GM12878 (cell line): ENCODE results near the gene COL6A1.

Source experiments
- CEBPB ChIP-seq, 2 experiments: fragments of 150-350 bp in 1 of 2; IDR thresholded peaks; 2 replicates each; pipeline ENCODE4 v1.6.1; 2012 to 2014; ENCODE audit warnings: low read depth in 2 of 2, low read length in 2 of 2, borderline replicate concordance in 1 of 2, inconsistent platforms in 1 of 2
- MXI1 ChIP-seq: fragments of 150-350 bp; IDR thresholded peaks from 2 replicates; pipeline ENCODE4 v1.6.1; 2011; ENCODE audit warnings: low read depth, mild to moderate bottlenecking, inconsistent platforms, low read length, improper control_type of control experiment
- NFIC ChIP-seq: IDR thresholded peaks from 2 replicates; pipeline ENCODE4 v1.6.1; 2012; ENCODE audit warnings: low read depth, mild to moderate bottlenecking, inconsistent platforms, low read length, moderate library complexity
- POLR2A ChIP-seq: IDR thresholded peaks from 2 replicates; pipeline ENCODE4 v1.6.1; 2011; ENCODE audit warnings: low read depth, mild to moderate bottlenecking, low read length
- POLR2AphosphoS5 ChIP-seq: IDR thresholded peaks from 2 replicates; pipeline ENCODE4 v1.6.1; 2011; ENCODE audit warnings: mild to moderate bottlenecking, low read length, inconsistent platforms
- RELA ChIP-seq: fragments of 450-650 bp; IDR thresholded peaks from 2 replicates; pipeline ENCODE4 v1.8.0; 2014; ENCODE audit warnings: borderline replicate concordance; ENCODE audit not compliant: partially characterized antibody
- SP1 ChIP-seq: IDR thresholded peaks from one replicate; pipeline ENCODE4 v1.6.1; 2011; ENCODE audit warnings: low read depth, low read length
- TAF1 ChIP-seq: IDR thresholded peaks from 2 replicates; pipeline ENCODE4 v1.6.1; 2011; ENCODE audit warnings: mild to moderate bottlenecking, low read depth, low read length, borderline replicate concordance
- TBL1XR1 ChIP-seq: IDR thresholded peaks from 2 replicates; pipeline ENCODE4 v1.6.1; 2012; ENCODE audit warnings: low read depth, low read length, improper control_type of control experiment
- ZBED1 ChIP-seq: IDR thresholded peaks from 2 replicates; pipeline ENCODE4 v1.6.1; 2016; ENCODE audit warnings: borderline replicate concordance
- ZNF274 ChIP-seq: IDR thresholded peaks from one replicate; pipeline ENCODE4 v1.8.0; 2011; ENCODE audit not compliant: insufficient read length, insufficient read depth
- TF ChIP-seq, protein P1 (sequence below), 3 experiments: IDR thresholded peaks in 2 of 3; conservative IDR thresholded peaks in 1 of 3; 2 replicates each; pipeline ENCODE4 v1.5.1; 2011; ENCODE audit warnings: low read depth in 3 of 3, low read length in 3 of 3, mild to moderate bottlenecking in 3 of 3, control low read depth in 2 of 3, moderate library complexity in 2 of 3, inconsistent platforms in 1 of 3, mixed read lengths in 1 of 3; ENCODE audit not compliant: control insufficient read depth in 2 of 3, insufficient read depth in 1 of 3; ENCODE audit errors: extremely low read depth in 1 of 3
- TF ChIP-seq, protein P2 (sequence below): fragments of 450-650 bp; formaldehyde crosslinking; IDR thresholded peaks from 2 replicates; pipeline ENCODE4 v1.4.0; 2020; ENCODE audit warnings: mild to moderate bottlenecking, moderate library complexity
- TF ChIP-seq, protein P3 (sequence below): fragments of 450-650 bp; IDR thresholded peaks from 2 replicates; pipeline ENCODE4 v1.6.1; 2017; ENCODE audit warnings: borderline replicate concordance

DNA sequence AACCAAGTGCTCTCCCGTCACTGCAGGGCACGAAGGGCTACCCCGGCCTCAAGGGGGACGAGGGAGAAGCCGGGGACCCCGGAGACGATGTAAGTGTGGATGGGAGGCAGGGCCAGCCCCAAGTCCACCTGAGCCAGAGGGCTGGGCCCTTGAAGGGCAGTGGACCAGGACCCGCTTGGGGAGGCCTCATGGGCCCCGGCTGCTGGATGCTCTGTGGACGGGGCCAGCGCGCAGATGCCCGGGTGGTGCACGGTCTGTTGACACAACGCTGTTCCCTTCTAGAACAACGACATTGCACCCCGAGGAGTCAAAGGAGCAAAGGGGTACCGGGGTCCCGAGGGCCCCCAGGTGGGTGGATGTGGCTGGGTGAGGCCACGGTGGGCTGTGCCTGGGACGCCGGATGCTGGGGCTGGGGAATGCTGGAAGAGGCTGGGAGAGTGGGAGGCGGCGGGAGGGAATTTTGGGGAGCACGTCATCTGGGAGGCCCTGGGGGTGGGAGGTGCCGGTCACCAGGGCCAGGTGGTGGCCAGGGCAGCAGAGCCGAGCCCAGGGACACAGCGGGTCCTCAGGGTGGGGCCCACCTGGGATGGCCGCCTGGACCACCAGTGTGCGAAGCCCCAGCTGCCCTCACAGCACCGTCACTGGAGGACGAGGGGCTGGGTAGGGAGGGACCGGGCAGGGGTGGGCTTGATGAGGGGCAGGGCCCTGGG lies 17.5 kb downstream of the COL6A1 start:
- no peak for TF ChIP-seq NFIC
- no peak for TF ChIP-seq SP1
- no peak for TF ChIP-seq RELA
- TF ChIP-seq, protein P1, sequence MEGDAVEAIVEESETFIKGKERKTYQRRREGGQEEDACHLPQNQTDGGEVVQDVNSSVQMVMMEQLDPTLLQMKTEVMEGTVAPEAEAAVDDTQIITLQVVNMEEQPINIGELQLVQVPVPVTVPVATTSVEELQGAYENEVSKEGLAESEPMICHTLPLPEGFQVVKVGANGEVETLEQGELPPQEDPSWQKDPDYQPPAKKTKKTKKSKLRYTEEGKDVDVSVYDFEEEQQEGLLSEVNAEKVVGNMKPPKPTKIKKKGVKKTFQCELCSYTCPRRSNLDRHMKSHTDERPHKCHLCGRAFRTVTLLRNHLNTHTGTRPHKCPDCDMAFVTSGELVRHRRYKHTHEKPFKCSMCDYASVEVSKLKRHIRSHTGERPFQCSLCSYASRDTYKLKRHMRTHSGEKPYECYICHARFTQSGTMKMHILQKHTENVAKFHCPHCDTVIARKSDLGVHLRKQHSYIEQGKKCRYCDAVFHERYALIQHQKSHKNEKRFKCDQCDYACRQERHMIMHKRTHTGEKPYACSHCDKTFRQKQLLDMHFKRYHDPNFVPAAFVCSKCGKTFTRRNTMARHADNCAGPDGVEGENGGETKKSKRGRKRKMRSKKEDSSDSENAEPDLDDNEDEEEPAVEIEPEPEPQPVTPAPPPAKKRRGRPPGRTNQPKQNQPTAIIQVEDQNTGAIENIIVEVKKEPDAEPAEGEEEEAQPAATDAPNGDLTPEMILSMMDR (IDR thresholded peaks at IDR 0.05 in 2 of 3, conservative IDR thresholded peaks at IDR 0.05 in 1 of 3; ENCODE audit: control insufficient read depth in 2 of 3, extremely low read depth in 1 of 3, insufficient read depth in 1 of 3, low read depth in 3 of 3, low read length in 3 of 3), result no peak
- TF ChIP-seq, protein P2, sequence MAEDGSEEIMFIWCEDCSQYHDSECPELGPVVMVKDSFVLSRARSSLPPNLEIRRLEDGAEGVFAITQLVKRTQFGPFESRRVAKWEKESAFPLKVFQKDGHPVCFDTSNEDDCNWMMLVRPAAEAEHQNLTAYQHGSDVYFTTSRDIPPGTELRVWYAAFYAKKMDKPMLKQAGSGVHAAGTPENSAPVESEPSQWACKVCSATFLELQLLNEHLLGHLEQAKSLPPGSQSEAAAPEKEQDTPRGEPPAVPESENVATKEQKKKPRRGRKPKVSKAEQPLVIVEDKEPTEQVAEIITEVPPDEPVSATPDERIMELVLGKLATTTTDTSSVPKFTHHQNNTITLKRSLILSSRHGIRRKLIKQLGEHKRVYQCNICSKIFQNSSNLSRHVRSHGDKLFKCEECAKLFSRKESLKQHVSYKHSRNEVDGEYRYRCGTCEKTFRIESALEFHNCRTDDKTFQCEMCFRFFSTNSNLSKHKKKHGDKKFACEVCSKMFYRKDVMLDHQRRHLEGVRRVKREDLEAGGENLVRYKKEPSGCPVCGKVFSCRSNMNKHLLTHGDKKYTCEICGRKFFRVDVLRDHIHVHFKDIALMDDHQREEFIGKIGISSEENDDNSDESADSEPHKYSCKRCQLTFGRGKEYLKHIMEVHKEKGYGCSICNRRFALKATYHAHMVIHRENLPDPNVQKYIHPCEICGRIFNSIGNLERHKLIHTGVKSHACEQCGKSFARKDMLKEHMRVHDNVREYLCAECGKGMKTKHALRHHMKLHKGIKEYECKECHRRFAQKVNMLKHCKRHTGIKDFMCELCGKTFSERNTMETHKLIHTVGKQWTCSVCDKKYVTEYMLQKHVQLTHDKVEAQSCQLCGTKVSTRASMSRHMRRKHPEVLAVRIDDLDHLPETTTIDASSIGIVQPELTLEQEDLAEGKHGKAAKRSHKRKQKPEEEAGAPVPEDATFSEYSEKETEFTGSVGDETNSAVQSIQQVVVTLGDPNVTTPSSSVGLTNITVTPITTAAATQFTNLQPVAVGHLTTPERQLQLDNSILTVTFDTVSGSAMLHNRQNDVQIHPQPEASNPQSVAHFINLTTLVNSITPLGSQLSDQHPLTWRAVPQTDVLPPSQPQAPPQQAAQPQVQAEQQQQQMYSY (CRISPR knock-in tag), result no peak
- TF ChIP-seq POLR2AphosphoS5, result no peak
- no peak for TF ChIP-seq POLR2A
- TF ChIP-seq ZBED1, result no peak
- TF ChIP-seq MXI1, result no peak
- no peak for TF ChIP-seq ZNF274
- TF ChIP-seq TAF1, result no peak
- TF ChIP-seq, protein P3, sequence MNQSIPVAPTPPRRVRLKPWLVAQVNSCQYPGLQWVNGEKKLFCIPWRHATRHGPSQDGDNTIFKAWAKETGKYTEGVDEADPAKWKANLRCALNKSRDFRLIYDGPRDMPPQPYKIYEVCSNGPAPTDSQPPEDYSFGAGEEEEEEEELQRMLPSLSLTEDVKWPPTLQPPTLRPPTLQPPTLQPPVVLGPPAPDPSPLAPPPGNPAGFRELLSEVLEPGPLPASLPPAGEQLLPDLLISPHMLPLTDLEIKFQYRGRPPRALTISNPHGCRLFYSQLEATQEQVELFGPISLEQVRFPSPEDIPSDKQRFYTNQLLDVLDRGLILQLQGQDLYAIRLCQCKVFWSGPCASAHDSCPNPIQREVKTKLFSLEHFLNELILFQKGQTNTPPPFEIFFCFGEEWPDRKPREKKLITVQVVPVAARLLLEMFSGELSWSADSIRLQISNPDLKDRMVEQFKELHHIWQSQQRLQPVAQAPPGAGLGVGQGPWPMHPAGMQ, result no peak
- no peak for TF ChIP-seq TBL1XR1
- TF ChIP-seq CEBPB (IDR thresholded peaks at IDR 0.05; ENCODE audit: borderline replicate concordance in 1 of 2, low read depth in 2 of 2, low read length in 2 of 2), result no peak
